Stimulated activated CD4-positive, alpha-beta T cell treated with anti-CD3 and anti-CD28 coated beads, Interleukin-1b, Interleukin-23, amount 100 ng/mL, for 48 hours (primary cell): ENCODE results near the gene CORO1C.

Experiments
- DNase-seq: peaks from one replicate; pipeline ENCODE4 v3.0.0-alpha.2; 2020

The CORO1C gene

DNA sequence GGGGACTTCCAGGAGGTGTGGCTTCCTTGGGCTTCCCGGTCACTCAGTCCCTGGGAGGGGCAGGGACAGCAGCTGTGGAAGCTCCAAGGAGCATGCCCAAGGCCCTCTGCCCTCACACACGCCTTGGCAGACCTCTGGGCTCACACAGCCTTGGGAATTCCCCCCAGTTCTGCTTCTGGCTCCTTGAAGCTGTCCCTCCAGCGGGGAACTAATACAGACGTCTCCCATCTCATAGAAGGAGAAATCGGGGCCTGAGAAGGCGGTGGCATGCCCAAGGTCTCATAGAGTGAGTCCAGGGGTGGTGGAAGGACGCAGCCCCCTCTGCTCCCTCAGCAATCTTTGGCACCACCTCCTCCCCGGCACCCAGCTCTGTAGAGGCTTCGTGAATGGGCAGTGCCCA is 117.8 kb downstream of the CORO1C start:
- DNase-seq = no peak

- DNase-seq = no peak
Measured at GRCh38 chr12:108612788-108613282, 118.5 kb downstream of the CORO1C start.

GRCh38 chr12:108611884-108612415 is 119.4 kb downstream of the CORO1C start:
- peak; percentile 55 for DNase-seq

- DNase-seq = no peak
Measured at GRCh38 chr12:108610856-108611605, 120.3 kb downstream of the CORO1C start.

DNA sequence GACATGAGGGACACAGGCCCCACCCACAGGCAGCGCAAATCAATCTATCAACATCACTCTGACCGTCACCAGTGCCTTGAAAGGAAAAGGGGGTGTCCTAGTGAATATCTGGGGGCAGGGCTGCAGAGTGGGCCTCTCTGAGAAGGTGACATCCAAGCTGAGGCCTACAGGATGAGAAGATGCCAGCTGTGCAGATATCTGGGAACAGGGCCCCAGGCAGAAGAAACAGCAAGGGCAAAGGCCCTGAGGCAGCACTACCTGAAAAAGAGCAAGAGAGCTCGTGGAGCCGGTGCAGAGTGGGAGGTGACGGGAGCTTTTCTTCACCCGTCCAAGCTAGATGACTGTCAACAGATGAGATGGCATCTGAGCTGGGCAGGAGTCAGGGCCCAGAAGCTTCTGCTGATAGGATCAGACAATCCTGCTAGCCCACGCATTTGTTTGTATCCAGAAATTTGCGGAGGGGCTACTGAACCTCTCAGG is 120.9 kb downstream of the CORO1C start:
- no peak for DNase-seq

DNA sequence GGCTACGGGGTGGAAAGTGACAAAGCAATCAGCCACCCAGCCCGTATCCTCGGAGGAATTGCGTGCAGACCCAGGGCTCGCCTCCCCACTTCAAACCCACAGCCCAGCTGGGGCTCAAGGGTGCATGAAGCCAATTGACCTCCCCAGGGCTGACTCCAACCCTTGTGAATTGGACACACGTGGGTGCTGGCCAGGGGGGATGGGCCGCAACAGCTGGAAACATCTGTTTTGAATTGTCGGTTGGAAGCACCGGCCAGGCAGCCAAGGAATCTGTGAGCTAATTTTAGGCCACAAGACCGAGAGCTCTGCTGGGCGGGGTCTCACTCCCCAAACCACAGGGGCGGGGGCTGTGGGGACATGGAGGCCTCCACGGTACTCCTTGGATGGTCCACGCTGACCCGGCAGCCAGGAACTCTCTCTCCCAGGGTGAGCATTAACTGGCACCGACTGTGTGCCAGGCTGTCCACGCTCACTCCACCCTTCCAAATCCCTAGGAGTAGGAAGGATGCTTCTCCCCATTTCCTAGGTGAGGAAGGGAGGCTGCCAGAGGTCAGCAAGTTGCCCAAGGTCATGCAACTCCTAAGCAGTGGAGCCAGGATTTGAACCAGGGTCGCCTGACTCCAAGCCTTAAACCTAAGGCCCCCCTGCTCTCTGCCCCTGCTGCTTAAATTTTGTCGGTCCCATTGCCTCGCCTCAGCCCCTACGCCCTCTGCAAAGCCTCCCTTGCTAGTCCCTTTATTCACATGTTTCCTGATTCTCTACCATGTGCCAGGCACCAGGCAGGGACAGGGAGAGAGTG is 121.6 kb downstream of the CORO1C start:
- no peak for DNase-seq

- no peak for DNase-seq
Measured at GRCh38 chr12:108608616-108609015, 122.7 kb downstream of the CORO1C start.

DNA sequence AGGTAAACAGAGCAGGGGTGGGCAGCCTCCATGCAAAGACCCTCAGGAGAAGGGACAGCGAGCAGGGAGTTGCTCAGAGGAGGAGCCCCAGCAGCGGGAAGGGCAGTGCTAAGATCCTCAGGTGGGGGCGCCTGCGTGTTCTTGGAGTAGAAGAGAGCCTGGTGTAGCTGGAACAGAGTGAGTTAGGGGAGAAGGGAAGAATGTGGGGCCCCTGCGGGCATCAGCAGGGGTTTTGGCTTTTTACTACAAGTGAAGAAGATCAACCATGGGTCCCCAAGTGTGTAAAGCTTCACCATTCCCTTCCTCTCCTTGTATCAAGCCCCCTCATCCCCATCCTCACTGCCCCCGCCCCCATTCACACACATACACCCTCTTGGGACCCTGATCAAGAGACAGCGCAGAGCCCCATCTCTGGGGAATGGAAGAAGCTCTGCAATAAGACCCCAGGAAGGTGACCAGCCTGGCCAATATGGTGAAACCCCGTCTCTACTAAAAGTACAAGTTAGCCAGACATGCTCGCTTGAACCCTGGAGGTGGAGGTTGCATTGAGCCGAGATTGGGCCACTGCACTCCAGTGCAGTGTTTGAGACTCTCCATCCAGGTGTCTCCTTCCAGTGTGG is 123.2 kb downstream of the CORO1C start:
- no peak for DNase-seq

DNA sequence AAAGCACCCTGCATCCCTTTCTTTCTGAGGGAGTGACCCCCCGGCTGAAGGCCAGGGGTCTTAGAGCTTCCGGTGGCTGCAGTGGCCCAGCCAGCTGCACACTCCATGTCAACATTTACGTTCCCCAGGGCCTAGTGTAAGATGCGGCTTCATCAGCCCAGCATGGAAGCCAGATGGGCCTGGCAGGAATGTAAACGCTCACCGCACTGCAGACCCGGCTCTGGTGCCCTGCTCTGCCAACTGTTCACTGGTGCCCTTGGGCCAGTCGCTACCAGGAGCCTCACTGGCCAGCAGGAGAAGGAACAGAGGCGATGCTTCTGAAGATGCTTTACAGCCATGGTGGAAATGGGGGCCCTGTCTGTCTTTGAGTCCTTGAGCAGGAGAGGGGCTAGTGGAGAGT is 124.8 kb downstream of the CORO1C start:
- DNase-seq = no peak

DNA sequence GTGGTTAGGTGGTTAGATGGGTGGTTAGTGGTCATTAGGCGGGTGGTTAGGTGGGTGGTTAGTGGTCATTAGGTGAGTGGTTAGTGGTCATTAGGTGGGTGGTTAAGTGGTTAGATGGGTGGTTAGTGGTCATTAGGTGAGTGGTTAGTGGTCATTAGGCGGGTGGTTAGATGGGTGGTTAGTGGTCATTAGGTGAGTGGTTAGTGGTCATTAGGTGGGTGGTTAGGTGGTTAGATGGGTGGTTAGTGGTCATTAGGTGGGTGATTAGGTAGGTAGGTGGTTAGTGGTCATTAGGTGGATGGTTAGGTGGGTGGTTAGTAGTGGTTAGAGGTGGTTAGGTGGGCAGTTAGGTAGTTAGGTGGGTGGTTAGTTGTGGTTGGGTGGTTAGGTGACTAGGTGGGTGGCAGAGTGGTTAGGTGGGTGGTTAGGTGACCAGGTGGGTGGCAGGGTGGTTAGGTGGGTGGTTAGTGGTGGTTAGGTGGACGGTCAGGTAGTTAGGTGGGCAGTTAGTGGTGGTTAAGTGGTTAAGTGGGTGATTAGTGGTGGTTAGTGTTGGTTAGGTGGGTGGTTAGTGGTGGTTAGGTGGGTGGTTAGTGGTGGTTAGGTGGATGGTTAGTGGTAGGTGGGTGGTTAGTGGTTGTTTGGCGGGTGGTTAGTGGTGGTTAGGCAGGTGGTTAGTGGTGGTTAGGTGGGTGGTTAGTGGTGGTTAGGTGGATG is 125.5 kb downstream of the CORO1C start:
- DNase-seq = no peak

- DNase-seq = no peak
Measured at GRCh38 chr12:108605000-108605689, 126.2 kb downstream of the CORO1C start.

GRCh38 chr12:108604208-108604941 is 126.9 kb downstream of the CORO1C start:
- DNase-seq = no peak

DNA sequence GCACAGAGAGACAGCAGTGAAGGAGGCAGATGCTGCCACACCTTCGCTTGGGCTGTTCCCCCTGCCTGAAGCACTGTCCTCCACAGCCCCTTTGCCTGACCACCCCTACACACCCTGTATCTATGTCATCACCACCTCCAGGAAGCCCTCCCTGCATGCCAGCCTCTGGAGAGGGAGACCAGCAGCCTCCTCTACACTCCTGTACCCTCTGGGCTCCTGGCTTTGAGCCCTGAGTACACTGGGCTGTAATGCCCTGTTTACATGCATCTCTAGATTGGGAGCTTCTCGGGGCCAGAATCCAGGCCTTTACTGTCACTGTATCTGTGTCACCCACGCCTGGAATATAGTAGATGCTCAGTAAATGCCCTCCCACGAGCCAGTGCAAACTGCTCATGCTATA is 127.6 kb downstream of the CORO1C start:
- DNase-seq = no peak

- DNase-seq = no peak
Measured at GRCh38 chr12:108602976-108603704, 128.2 kb downstream of the CORO1C start.

DNA sequence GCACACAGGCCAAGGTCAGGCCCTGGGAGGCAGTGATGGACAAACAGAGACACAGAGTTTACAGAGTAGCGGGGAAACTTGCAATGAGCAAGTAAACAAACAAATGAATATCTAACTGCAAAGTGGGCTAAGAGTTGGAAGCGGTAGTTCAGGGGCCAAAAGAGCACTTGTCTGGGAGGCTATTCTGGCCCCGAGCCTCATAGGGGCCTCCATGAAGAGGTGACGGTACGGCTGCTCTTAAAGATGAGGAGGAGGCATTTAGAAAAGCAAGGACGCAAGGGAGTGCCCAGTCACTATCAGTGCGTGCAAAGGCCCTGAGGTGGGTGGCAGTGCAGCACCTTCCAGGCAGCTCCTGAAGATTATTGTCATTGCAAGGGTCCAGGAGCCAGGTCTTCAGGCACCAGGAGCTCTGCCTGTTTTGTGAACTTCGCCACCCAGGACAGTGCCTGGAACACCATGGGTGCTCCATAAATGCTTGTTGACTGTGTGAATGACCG is 129.1 kb downstream of the CORO1C start:
- DNase-seq = no peak

- no peak for DNase-seq
Measured at GRCh38 chr12:108600702-108601007, 130.7 kb downstream of the CORO1C start.

DNA sequence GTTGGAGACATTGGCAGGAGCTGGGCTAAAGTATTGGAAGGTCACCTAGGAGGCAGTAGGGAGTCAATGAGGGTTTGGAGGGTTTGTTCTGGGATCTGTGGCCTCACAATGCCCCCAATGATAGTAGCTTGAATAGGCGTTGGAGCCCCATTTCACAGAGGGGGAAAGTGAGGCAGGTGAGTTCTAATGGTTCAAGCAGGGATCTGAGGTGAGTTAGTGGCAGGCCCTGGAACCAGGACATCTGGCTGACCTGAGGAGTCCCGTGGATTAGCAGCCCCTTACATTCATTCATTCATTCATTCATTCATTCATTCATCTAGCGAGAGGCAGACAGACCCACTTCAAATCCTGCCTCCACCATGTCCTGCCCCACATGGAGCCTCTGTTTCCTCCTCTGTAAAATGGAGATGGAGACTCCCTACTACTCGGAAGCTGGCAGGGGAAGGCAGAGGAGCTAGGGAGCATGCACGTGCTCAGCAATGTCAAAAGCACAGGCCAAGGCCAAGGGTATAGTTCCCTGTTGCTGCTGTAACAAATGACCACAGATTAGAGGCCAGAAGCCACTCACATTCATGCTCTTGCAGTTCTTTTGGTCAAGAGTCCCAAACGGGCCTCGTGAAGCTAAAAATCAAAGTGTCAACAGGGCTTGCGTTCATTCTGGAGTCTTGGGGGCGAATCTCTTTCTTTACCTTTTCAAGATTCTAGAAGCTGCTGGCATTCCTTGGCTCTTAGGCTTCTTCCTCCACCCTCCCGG is 131.2 kb downstream of the CORO1C start:
- DNase-seq = no peak

- no peak for DNase-seq
Measured at GRCh38 chr12:108599541-108599940, 131.8 kb downstream of the CORO1C start.

- DNase-seq = no peak
Measured at GRCh38 chr12:108598553-108599250, 132.6 kb downstream of the CORO1C start.
